K562 (cell line): ENCODE measurements around the gene PRKG1. TPM values are rescaled to one million over a fixed set of nuclear protein-coding genes. Genes with fewer than 3 reads are reported as not detected.

ENCODE experiments used
- ATAC-seq: fragments of 200-7000 bp; cut with Tn5 transposase; 3 replicates; pipeline ENCODE4 v1.9.1; 2020; ENCODE audit warnings: moderate library complexity
- BruUV-seq: library from RNA; stranded (reverse); fragments of 400-500 nt; replicated peaks from 2 replicates; lab custom pipeline; 2021; lab: Mats Ljungman, UMichigan
- CTCF ChIA-PET: fragments of 300-600 bp; formaldehyde crosslinking; extraction: SDS; loops from one replicate; lab custom pipeline; 2021; ENCODE audit warnings: low intra/inter-chr PET ratio; lab: Yijun Ruan, JAX
- POLR2A ChIA-PET: fragments of 300-600, 350-650 bp; sonication (Branson Sonifier 250); formaldehyde crosslinking; extraction: SDS; loops from one replicate; lab custom pipeline; 2021; ENCODE audit warnings: antibody characterized with exemption, inconsistent platforms; lab: Yijun Ruan, JAX
- DNase-seq, 4 experiments: peaks; one replicate each; pipeline versions ENCODE4 v3.0.0 to v3.0.0-alpha.2; 2011 to 2018; ENCODE audit warnings: low spot score in 3 of 4, mixed read lengths in 3 of 4; ENCODE audit errors: extremely low read depth in 1 of 4
- FAIRE-seq: peaks from 2 replicates; lab custom pipeline; 2011; peaks lifted over from hg19 to GRCh38; lab: Jason Lieb, UNC
- H2AFZ ChIP-seq: 2 replicates; pipeline ENCODE4 v1.6.0; 2011; ENCODE audit warnings: low read depth, low read length, control low read depth, inconsistent platforms
- H3K27ac ChIP-seq: fragments of 200-600 bp; 3 replicates; pipeline ENCODE4 v1.8.0; 2011; ENCODE audit warnings: low read depth, mild to moderate bottlenecking, control low read depth, inconsistent platforms, low read length, moderate library complexity, mixed read lengths; ENCODE audit errors: extremely low read depth
- H3K27me3 ChIP-seq, 2 experiments: fragments of 300-600 bp in 1 of 2; 2 replicates in 1 of 2; 3 replicates in 1 of 2; pipeline versions ENCODE4 v1.6.0 to v1.8.0; 2011; ENCODE audit warnings: inconsistent platforms in 2 of 2, low read length in 2 of 2, mild to moderate bottlenecking in 1 of 2, mixed read lengths in 1 of 2, moderate library complexity in 1 of 2; ENCODE audit not compliant: control insufficient read depth in 2 of 2, insufficient read depth in 2 of 2
- H3K36me3 ChIP-seq: fragments of 300-600 bp; 3 replicates; pipeline ENCODE4 v1.8.0; 2011; ENCODE audit warnings: mild to moderate bottlenecking, low read length, inconsistent platforms; ENCODE audit not compliant: control insufficient read depth, insufficient read depth
- H3K4me1 ChIP-seq, 2 experiments: fragments of 200-600 bp in 1 of 2; replicated peaks in 1 of 2; 2 replicates in 1 of 2; 3 replicates in 1 of 2; pipeline versions ENCODE4 v1.5.1 to v1.8.0; 2011; ENCODE audit warnings: inconsistent platforms in 2 of 2, low read length in 2 of 2, mild to moderate bottlenecking in 1 of 2, mixed read lengths in 1 of 2, moderate library complexity in 1 of 2; ENCODE audit not compliant: control insufficient read depth in 2 of 2, insufficient read depth in 2 of 2
- H3K4me2 ChIP-seq: 2 replicates; pipeline ENCODE4 v1.6.1; 2011; ENCODE audit warnings: low read length, control low read depth, inconsistent platforms, mixed read lengths; ENCODE audit not compliant: insufficient read depth
- H3K4me3 ChIP-seq: fragments of 200-600 bp; sonication (generic), shearing (Covaris generic); 2 replicates; pipeline ENCODE4 v1.5.1; 2016; ENCODE audit warnings: control low read depth, inconsistent platforms
- H3K79me2 ChIP-seq: fragments of 200-600 bp; 3 replicates; pipeline ENCODE4 v1.8.0; 2011; ENCODE audit warnings: low read length, inconsistent platforms; ENCODE audit not compliant: control insufficient read depth, insufficient read depth
- H3K9ac ChIP-seq, 2 experiments: 2 replicates each; pipeline versions ENCODE4 v1.6.0 to v1.6.1; 2011; ENCODE audit warnings: low read depth in 2 of 2, low read length in 2 of 2, control low read depth in 1 of 2, inconsistent platforms in 1 of 2, mild to moderate bottlenecking in 1 of 2, mixed read lengths in 1 of 2; ENCODE audit not compliant: insufficient read depth in 1 of 2
- H3K9me1 ChIP-seq: one replicate; pipeline ENCODE4 v1.6.0; 2011; ENCODE audit warnings: inconsistent platforms, mild to moderate bottlenecking, low read length, moderate library complexity; ENCODE audit not compliant: control insufficient read depth, insufficient read depth
- H3K9me3 ChIP-seq: replicated peaks from 2 replicates; pipeline ENCODE4 v1.5.1; 2011; ENCODE audit warnings: low read depth, low read length, inconsistent platforms; ENCODE audit not compliant: control insufficient read depth, insufficient read depth
- H4K20me1 ChIP-seq: replicated peaks from 2 replicates; pipeline ENCODE4 v1.6.1; 2011; ENCODE audit warnings: low read length, inconsistent platforms, mixed read lengths; ENCODE audit not compliant: control insufficient read depth, insufficient read depth
- FOXK2 ChIP-seq, 2 experiments: fragments of 450-650 bp; IDR thresholded peaks in 1 of 2; conservative IDR thresholded peaks in 1 of 2; 2 replicates each; pipeline ENCODE4 v1.6.1; 2016; ENCODE audit warnings: low read depth in 2 of 2, mild to moderate bottlenecking in 1 of 2
- MCM5 ChIP-seq: fragments of 450-650 bp; IDR thresholded peaks from 2 replicates; pipeline ENCODE4 v1.6.1; 2016; ENCODE audit warnings: low read depth
- SNIP1 ChIP-seq: fragments of 450-650 bp; IDR thresholded peaks from 2 replicates; pipeline ENCODE4 v1.7.1; 2017; ENCODE audit warnings: low read depth, mild to moderate bottlenecking
- SREBF1 ChIP-seq: fragments of 150-350 bp; IDR thresholded peaks from 2 replicates; pipeline ENCODE4 v1.6.1; 2014; ENCODE audit warnings: antibody characterized with exemption, low read depth, low read length, borderline replicate concordance
- ZNF174 ChIP-seq: fragments of 250-450 bp; sonication (Bioruptor Pico); IDR thresholded peaks from 2 replicates; pipeline ENCODE4 v1.4.0; 2020; ENCODE audit warnings: mild to moderate bottlenecking
- ZNF197 ChIP-seq: fragments of 200-800 bp; sonication (Bioruptor generic); IDR thresholded peaks from 2 replicates; pipeline ENCODE4 v1.6.1; 2016; ENCODE audit warnings: low read depth, missing genetic modification characterization, missing compliant biosample characterization
- ZNF408 ChIP-seq: fragments of 250-450 bp; sonication (Bioruptor Pico); IDR thresholded peaks from 2 replicates; pipeline ENCODE4 v1.4.0; 2020; ENCODE audit warnings: low read depth, mild to moderate bottlenecking, moderate library complexity
- ZNF695 ChIP-seq: fragments of 450-650 bp; formaldehyde crosslinking; IDR thresholded peaks from 2 replicates; pipeline ENCODE4 v1.4.0; 2020; ENCODE audit warnings: mild to moderate bottlenecking, moderate library complexity
- WGBS: fragments of 100-300 bp; shearing (Covaris generic); methylation state at CpG from one replicate; pipeline ENCODE4 v1.1.6; 2016; ENCODE audit warnings: low coverage, mixed read lengths; ENCODE audit not compliant: insufficient coverage; ENCODE audit errors: missing lambda C conversion rate; 5-methylcytosine and 5-hydroxymethylcytosine counted together
- in situ Hi-C: fragments of 300-500 bp; cut with MboI; formaldehyde crosslinking; loops from 4 replicates; pipeline ENCODE4 v1.15.0; 2018; ENCODE audit warnings: inconsistent platforms, mixed read lengths
- intact Hi-C: fragments of 100-400 bp; cut with micrococcal nuclease; formaldehyde crosslinking; loops from 2 replicates; pipeline ENCODE4 v1.14.2; 2022
- polyA plus RNA-seq, 8 experiments: library from polyadenylated mRNA; depleted of rRNA in 4 of 8; stranded (reverse) in 5 of 8; unstranded in 3 of 8; fragments of >200 nt; fragmentation: Nextera tagmentation in 2 of 8; fragmentation: Illumina TruSeq in 1 of 8; extraction: Ambion mirVana in 2 of 8; extraction: Trizol in 1 of 8; gene quantifications; 2 replicates each; pipeline versions ENCODE4 v1.2.1 to v1.2.3, GENCODE V29; 2011 to 2014; ENCODE audit warnings: inconsistent platforms in 1 of 8, missing spikeins in 1 of 8
- total RNA-seq, 7 experiments: library from RNA; depleted of rRNA in 6 of 7; stranded (reverse); fragments of >200 nt in 6 of 7; fragmentation: Illumina TruSeq in 2 of 7; extraction: Trizol in 2 of 7; gene quantifications; 2 replicates each; pipeline versions ENCODE4 v1.2.1 to v1.2.3, GENCODE V29; 2011 to 2021; ENCODE audit warnings: low replicate concordance in 1 of 7
- TF ChIP-seq, protein P1 (sequence below): fragments of 450-650 bp; IDR thresholded peaks from 2 replicates; pipeline ENCODE4 v1.6.1; 2018; ENCODE audit warnings: mild to moderate bottlenecking, low read depth; ENCODE audit not compliant: partially characterized antibody
- TF ChIP-seq, protein P2 (sequence below): fragments of 450-650 bp; IDR thresholded peaks from 2 replicates; pipeline ENCODE4 v1.6.1; 2016; ENCODE audit warnings: missing biosample characterization, missing genetic modification characterization

PRKG1 gene
- total and polyA plus RNA-seq, 9 of the 15 experiments (the other 6 are each of a cell fraction or from before 2014, with no cell fraction given) = 0.22 TPM; not detected in 8

DNA sequence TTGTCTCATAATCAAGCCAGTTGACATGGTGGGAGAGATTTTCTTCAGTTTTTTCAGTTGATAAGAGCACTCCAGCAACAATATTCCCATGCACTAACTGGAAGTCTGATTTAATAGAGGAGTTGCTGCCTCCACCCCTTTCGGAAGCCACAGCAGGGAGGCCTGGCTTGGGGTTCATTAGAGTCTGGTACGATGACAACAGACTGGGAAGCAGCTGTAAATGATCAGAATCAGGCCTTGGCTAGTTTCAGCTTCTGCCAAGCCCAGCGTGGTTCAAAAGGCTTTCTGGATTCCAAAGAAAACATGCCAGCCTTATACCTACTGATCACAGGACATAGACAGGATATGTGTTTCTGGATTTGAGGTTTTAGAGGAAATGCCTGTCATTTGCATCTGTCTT is 351.1 kb downstream of the PRKG1 start:
- H3K36me3 ChIP-seq = no peaks in the 10 kb centered on the region
- no TSS peak for BruUV-seq
- no peak for DNase-seq
- no peak overlapping the region for H3K4me2 ChIP-seq
- H4K20me1 ChIP-seq = no peaks in the 10 kb centered on the region
- TF ChIP-seq MCM5 = no peak
- no peak for TF ChIP-seq SNIP1
- TF ChIP-seq ZNF197 = no peak
- TF ChIP-seq, all 486 proteins: peak for 0
- H3K9ac ChIP-seq = no peak overlapping the region
- in situ Hi-C loops = no loop called here
- 0% methylated on average over 3 of the region's 3 CpGs for WGBS
- H2AFZ ChIP-seq = no peak overlapping the region
- POLR2A ChIA-PET = no interaction called here
- intact Hi-C loops = no loop called here
- CTCF ChIA-PET = no interaction called here
- H3K4me1 ChIP-seq = no peaks in the 10 kb centered on the region
- no peaks in the 10 kb centered on the region for H3K27me3 ChIP-seq
- no peak for FAIRE-seq
- no peak overlapping the region for H3K4me3 ChIP-seq
- no peak overlapping the region for H3K27ac ChIP-seq
- H3K9me3 ChIP-seq = peaks cover 2% of the 10 kb centered on the region; the same call in 1 of the 2 replicates
- H3K9me1 ChIP-seq = no peaks in the 10 kb centered on the region
- ATAC-seq = no peak
- H3K79me2 ChIP-seq = no peaks in the 10 kb centered on the region

DNA sequence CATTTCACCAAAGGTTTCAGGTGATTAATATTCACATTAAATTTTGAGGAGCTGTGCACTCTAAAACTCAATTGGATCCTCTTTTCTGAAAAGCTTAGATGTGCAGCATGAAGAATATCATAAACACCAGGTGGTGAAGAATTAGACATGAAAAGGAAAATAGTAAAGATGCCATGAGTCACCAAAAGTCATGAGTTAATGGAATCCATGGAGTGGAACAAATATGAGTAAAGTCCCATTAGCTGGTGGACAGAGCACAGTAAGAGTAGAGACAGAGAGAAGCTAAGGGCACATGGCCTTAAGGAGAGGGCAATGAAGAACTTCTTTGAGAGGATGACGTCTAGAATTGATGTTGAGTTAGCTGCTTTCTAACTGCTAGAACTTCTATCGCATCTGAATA is 353.5 kb downstream of the PRKG1 start:
- ATAC-seq (no peak), FAIRE-seq (no peak), DNase-seq (no peak)
- ChIA-PET POLR2A (no interaction called here), CTCF (no interaction called here)
- Histone ChIP-seq H4K20me1 (no peaks in the 10 kb centered on the region), H3K27ac (no peak overlapping the region), H3K4me1 (no peaks in the 10 kb centered on the region), H3K36me3 (no peaks in the 10 kb centered on the region), H2AFZ (no peak overlapping the region), H3K9ac (no peak overlapping the region), H3K27me3 (no peaks in the 10 kb centered on the region), H3K4me3 (no peak overlapping the region), H3K4me2 (no peak overlapping the region), H3K9me1 (no peaks in the 10 kb centered on the region), H3K79me2 (no peaks in the 10 kb centered on the region), H3K9me3 (peaks cover 2% of the 10 kb centered on the region; the same call in 1 of the 2 replicates)
- no TSS peak for BruUV-seq
- in situ Hi-C loops = no loop called here
- intact Hi-C loops = no loop called here
- WGBS = 0% methylated on average over 2 of the region's 2 CpGs
- TF ChIP-seq ZNF174 (no peak), FOXK2 (conservative IDR thresholded peaks at IDR 0.05 in 1 of 2, IDR thresholded peaks at IDR 0.05 in 1 of 2; ENCODE audit: low read depth in 2 of 2) (no peak), ZNF408 (no peak), SREBF1 (no peak), ZNF695 (no peak)
- TF ChIP-seq, protein P1, sequence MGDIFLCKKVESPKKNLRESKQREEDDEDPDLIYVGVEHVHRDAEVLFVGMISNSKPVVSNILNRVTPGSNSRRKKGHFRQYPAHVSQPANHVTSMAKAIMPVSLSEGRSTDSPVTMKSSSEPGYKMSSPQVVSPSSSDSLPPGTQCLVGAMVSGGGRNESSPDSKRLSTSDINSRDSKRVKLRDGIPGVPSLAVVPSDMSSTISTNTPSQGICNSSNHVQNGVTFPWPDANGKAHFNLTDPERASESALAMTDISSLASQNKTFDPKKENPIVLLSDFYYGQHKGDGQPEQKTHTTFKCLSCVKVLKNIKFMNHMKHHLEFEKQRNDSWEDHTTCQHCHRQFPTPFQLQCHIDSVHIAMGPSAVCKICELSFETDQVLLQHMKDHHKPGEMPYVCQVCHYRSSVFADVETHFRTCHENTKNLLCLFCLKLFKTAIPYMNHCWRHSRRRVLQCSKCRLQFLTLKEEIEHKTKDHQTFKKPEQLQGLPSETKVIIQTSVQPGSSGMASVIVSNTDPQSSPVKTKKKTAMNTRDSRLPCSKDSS = no peak
- TF ChIP-seq, protein P2, sequence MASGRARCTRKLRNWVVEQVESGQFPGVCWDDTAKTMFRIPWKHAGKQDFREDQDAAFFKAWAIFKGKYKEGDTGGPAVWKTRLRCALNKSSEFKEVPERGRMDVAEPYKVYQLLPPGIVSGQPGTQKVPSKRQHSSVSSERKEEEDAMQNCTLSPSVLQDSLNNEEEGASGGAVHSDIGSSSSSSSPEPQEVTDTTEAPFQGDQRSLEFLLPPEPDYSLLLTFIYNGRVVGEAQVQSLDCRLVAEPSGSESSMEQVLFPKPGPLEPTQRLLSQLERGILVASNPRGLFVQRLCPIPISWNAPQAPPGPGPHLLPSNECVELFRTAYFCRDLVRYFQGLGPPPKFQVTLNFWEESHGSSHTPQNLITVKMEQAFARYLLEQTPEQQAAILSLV (tag) = no peak
